Ascending aorta (tissue), 2 donors: ENCODE data around the gene FOXB1. TPM values are rescaled to one million over a fixed set of nuclear protein-coding genes. Genes with fewer than 3 reads are reported as not detected.

ENCODE experiments used
- DNase-seq, 2 donors: peaks; one replicate each; pipeline ENCODE4 v3.0.0-alpha.2; 2019; ENCODE audit warnings: low spot score in 2 of 2
- H3K27ac ChIP-seq, 2 donors: fragments of 200-600 bp; sonication (generic); one replicate each; pipeline ENCODE4 v1.5.1; 2016 to 2017; ENCODE audit warnings: mild to moderate bottlenecking in 1 of 2
- H3K27me3 ChIP-seq: fragments of 200-600 bp; sonication (generic); one replicate; pipeline ENCODE4 v1.5.1; 2017
- H3K36me3 ChIP-seq, 2 donors: fragments of 200-600 bp; sonication (generic); one replicate each; pipeline ENCODE4 v1.5.1; 2016
- H3K4me1 ChIP-seq, 2 donors: fragments of 200-600 bp; sonication (generic); one replicate each; pipeline ENCODE4 v1.5.1; 2016 to 2017; ENCODE audit warnings: mild to moderate bottlenecking in 1 of 2
- H3K4me3 ChIP-seq, 2 donors: fragments of 200-600 bp; sonication (generic); one replicate each; pipeline ENCODE4 v1.5.1; 2016 to 2017; ENCODE audit warnings: mild to moderate bottlenecking in 1 of 2
- H3K9me3 ChIP-seq, 2 donors: fragments of 200-600 bp; sonication (generic); one replicate each; pipeline ENCODE4 v1.5.1; 2016
- intact Hi-C: fragments of 100-400 bp; cut with DNase I; formaldehyde crosslinking; loops from one replicate; pipeline ENCODE4 v1.15.1; 2023
- total RNA-seq: library from RNA; depleted of rRNA; stranded (reverse); fragments of >200 nt; gene quantifications from one replicate; pipeline ENCODE4 v1.1.0, GENCODE V29; 2016
- TF ChIP-seq, protein P1 (sequence below), 3 experiments: fragments of 200-600 bp in 2 of 3; fragments of 450-650 bp in 1 of 3; sonication (generic) in 2 of 3; IDR thresholded peaks; one replicate each; pipeline ENCODE4 v1.5.1; 2016 to 2019; ENCODE audit warnings: antibody characterized with exemption in 3 of 3, mild to moderate bottlenecking in 1 of 3, moderate library complexity in 1 of 3

Gene FOXB1
- total RNA-seq, 1 donor from 2014 or later = not detected

DNA sequence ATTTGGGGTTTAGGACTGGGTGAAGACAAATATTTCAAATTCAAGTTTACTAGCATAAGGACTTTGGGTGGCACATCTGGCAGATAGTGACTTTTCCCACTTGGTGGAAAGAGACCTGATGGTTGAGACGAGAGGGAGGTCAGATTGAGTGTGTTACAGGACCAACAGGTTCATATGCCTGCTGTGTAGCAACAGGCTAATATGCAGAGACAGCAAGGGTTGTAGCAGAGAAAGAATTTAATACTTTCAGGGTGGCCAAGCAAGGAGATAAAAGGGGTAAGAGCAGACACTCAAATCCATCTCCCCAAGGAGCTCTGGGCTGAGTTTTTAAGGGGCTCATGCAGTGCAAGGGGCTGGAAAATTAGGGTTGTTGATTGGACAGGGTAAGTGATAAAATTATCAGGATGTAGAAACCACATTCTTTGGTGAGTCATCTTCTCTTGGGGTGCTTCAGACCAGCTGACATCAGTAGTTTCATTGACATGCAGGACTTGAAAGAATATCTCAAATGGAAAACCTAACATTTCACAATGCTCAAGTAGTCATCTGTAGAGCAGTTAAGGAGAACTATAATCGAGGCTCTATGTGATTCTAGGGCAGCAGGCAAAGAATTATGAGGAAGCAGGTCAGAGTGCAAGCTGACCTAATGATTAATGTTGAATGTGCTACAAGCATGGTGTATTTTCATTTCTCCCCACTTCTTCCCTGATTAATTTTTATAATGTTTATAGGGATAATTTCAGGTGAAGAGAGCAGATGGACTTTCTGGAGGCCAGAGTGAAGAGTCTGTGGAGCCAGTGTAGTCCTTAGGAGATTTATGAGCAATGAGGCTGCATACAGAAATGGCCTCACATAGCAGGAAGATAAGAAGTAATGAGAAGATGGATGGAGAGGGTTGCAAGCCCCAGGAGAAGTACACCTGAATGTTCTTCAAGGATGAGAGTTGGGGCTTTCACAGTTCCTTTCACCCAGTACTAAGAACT, 13.7 kb downstream of the FOXB1 start:
- no peak for DNase-seq
- H3K4me1 ChIP-seq = no peaks in the 10 kb centered on the region
- H3K4me3 ChIP-seq = no peak overlapping the region
- H3K27me3 ChIP-seq = no peaks in the 10 kb centered on the region
- no peaks in the 10 kb centered on the region for H3K36me3 ChIP-seq
- intact Hi-C loops = no loop called here
- no peaks in the 10 kb centered on the region for H3K9me3 ChIP-seq
- H3K27ac ChIP-seq = no peak overlapping the region
- TF ChIP-seq, protein P1, sequence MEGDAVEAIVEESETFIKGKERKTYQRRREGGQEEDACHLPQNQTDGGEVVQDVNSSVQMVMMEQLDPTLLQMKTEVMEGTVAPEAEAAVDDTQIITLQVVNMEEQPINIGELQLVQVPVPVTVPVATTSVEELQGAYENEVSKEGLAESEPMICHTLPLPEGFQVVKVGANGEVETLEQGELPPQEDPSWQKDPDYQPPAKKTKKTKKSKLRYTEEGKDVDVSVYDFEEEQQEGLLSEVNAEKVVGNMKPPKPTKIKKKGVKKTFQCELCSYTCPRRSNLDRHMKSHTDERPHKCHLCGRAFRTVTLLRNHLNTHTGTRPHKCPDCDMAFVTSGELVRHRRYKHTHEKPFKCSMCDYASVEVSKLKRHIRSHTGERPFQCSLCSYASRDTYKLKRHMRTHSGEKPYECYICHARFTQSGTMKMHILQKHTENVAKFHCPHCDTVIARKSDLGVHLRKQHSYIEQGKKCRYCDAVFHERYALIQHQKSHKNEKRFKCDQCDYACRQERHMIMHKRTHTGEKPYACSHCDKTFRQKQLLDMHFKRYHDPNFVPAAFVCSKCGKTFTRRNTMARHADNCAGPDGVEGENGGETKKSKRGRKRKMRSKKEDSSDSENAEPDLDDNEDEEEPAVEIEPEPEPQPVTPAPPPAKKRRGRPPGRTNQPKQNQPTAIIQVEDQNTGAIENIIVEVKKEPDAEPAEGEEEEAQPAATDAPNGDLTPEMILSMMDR (IDR thresholded peaks at IDR 0.05) = no peak

DNA sequence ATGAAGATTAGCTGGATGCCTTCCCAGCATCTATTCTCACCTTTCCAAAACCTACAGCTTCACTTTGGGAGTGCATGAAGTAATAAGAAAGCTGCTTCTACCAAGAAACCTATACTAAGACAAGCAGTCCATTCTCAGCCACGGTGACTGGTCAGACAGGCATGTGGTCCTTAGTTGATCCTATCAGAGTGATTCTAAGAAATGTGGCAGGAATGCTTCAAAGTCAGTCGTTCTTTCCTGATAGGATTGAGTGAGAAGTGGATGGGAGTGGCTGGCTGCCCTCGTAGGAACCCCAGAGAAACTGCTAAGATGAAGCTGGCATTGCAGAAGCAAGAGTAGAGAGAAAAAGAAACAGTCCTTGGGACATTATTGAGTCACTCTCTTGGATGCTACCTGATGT, 16.6 kb downstream of the FOXB1 start:
- Histone ChIP-seq H3K27ac (no peak overlapping the region), H3K4me3 (no peak overlapping the region), H3K36me3 (no peaks in the 10 kb centered on the region), H3K9me3 (no peaks in the 10 kb centered on the region), H3K4me1 (no peaks in the 10 kb centered on the region), H3K27me3 (no peaks in the 10 kb centered on the region)
- TF ChIP-seq, protein P1 (IDR thresholded peaks at IDR 0.05) = no peak
- intact Hi-C loops = no loop called here
- DNase-seq = no peak

DNA sequence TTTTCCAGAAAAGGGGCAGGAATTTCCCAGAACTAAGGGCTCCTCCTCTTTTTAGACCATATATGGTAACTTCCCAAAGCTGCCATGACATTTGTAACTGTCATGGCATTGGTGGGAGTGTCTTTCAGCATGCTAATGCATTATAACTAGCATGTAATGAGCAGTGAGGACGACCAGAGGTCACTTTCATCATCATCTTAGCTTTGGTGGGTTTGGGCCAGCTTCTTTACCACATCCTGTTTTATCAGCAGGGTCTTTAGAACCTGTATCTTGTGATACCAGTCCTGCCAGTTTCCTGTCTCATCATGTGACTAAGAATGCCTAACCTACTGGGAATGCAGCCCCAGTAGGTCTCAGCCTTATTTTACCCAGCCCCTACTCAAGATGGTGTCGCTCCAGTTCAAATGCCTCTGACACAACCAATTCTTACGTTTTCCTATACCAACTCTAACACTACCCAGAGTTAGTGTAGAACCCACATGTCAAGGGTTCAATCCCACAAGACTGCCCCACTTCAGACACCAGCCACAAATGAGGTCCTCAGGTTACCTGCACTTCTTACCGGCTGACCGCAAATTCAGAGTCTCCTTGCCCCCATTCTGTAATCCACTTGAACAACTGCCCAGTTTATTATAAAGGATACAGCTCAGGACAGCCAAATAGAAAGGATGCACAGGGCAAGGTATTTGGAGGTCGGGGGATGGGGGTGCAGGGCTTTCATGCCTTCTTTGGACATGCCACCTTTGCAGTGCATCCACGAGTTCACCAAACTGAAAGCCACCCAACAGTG, 17.7 kb downstream of the FOXB1 start:
- TF ChIP-seq, protein P1 (IDR thresholded peaks at IDR 0.05) = no peak
- Histone ChIP-seq H3K9me3 (no peaks in the 10 kb centered on the region), H3K4me3 (no peak overlapping the region), H3K4me1 (no peaks in the 10 kb centered on the region), H3K27me3 (no peaks in the 10 kb centered on the region), H3K36me3 (no peaks in the 10 kb centered on the region), H3K27ac (no peak overlapping the region)
- intact Hi-C loops = no loop called here
- no peak for DNase-seq

DNA sequence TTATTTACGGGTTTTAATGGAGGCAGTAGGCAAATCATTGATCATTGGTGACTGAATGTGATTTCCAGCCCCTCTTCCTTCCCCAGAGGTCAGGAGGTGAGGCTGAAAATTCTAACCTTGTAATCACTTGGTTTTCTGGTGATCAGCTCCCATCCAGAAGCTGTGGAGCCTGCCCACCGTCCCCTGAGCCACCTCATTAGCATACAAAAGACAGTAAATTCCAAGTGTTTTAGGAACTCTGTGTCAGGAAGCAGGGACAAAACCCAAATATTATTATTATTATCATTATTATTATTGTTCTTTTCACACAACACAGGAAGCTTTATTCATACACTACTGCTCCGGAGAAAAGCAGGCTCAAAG, 18.2 kb downstream of the FOXB1 start:
- Histone ChIP-seq H3K27me3 (no peaks in the 10 kb centered on the region), H3K27ac (no peak overlapping the region), H3K4me3 (no peak overlapping the region), H3K4me1 (no peaks in the 10 kb centered on the region), H3K36me3 (no peaks in the 10 kb centered on the region), H3K9me3 (no peaks in the 10 kb centered on the region)
- intact Hi-C loops = no loop called here
- TF ChIP-seq, protein P1 (IDR thresholded peaks at IDR 0.05) = no peak
- DNase-seq = no peak

DNA sequence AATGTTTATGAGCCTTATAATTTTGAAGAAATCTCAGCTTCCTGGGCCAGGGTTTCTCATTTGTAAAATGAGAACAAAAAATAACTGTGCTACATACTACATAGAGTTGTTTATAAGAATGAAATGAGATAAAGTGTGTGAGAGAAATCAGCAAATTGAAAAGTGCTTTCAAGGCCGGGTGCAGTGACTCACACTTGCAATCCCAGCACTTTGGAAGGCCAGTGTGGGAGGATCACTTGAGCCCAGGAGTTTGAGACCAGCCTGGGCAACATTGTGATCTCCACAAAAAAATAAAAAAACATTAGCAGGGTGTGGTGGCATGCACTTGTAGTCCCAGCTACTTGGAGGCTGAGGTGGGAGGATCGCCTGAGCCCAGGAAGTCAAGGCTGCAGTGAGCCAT, 22.4 kb downstream of the FOXB1 start:
- no peaks in the 10 kb centered on the region for H3K4me1 ChIP-seq
- DNase-seq = no peak
- no peak overlapping the region for H3K27ac ChIP-seq
- no peaks in the 10 kb centered on the region for H3K9me3 ChIP-seq
- TF ChIP-seq, protein P1 (IDR thresholded peaks at IDR 0.05) = no peak
- no peaks in the 10 kb centered on the region for H3K36me3 ChIP-seq
- no peak overlapping the region for H3K4me3 ChIP-seq
- no peaks in the 10 kb centered on the region for H3K27me3 ChIP-seq
- intact Hi-C loops = no loop called here
